GM18951 (cell line): ENCODE data around the gene LBX2.
A peak's percentile ranks its signal among the peaks of the same experiment; 100 is the strongest.

ENCODE experiments used
- POLR2A ChIP-seq: IDR thresholded peaks from 4 replicates; pipeline ENCODE4 v1.6.1; 2011; ENCODE audit warnings: mild to moderate bottlenecking; ENCODE audit not compliant: insufficient read length, insufficient read depth; ENCODE audit errors: extremely low read depth
- in situ Hi-C: fragments of 300-500 bp; cut with MboI; formaldehyde crosslinking; loops from one replicate; pipeline ENCODE4 v1.12.0; 2022; ENCODE audit warnings: low sequenced_read_pairs, mixed read lengths, inconsistent platforms; ENCODE audit not compliant: unreplicated experiment

The LBX2 gene

GRCh38 chr2:74457129-74457548, 42.3 kb downstream of the LBX2 start:
- in situ Hi-C loops: no loop called here
- TF ChIP-seq POLR2A: no peak

DNA sequence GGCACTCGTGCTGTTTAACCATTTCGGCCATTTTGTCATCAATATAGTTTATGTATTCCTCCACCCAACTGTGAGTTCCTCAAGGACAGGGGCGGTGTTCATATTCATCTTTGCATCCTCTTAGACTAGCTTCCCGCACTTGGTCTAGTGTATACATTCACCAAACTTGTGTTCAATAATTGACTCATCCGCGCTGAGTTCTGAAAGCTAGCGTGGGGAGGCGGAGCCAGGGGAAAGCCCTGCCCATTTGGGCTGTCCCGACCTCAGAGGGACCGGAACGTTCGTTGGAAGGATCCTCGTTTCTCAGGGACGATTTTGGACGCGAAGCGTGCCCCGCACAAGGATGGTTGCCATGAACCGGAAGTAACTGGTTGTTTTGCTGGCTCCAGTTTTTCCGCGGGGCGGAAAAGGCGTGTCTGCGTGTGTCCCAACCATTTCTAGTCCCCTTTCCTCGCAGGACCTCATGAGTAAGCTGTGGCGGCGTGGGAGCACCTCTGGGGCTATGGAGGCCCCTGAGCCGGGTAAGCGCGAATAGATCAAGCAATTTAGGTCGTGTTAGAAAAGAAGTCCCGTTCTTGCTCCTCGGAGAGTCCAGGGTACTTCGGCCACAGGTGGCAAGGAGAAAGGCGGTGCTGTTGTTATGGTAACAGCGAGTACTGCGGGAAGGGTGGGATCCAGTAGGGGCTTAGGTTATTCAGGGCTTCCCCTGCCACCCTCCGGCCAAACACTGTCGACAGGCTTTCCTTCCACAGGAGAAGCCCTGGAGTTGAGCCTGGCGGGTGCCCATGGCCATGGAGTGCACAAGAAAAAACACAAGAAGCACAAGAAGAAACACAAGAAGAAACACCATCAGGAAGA, 44.5 kb downstream of the LBX2 start, which contains the start of gene INO80B:
Gene INO80B (plus strand): TSS at position 434 of the 858 bp plus-strand sequence. CDS start 30 bp downstream, at position 464.
- TF ChIP-seq POLR2A: peak; percentile 36
- in situ Hi-C loops: no loop called here

GRCh38 chr2:74450570-74451190, 48.7 kb downstream of the LBX2 start:
- in situ Hi-C loops: no loop called here
- TF ChIP-seq POLR2A: no peak

DNA sequence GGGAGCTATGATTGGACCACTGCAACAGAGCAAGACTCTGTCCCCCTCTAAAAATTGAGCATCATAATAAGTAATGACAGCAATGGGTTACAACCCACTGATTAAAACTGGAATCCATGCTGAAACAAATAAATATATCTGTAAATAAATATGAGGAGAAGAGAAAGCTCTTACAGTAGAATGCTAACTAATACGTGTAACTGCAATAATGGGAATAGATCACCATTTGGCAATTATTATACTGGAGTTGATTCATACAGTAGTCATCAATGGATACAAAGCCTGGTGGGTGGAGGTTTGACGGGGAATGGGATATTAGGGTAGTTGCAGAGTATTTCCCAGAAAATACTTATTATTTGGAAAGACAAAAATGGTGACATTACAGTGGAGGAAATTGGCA, 50.6 kb downstream of the LBX2 start:
- TF ChIP-seq POLR2A: no peak
- in situ Hi-C loops: no loop called here
